Measurements from ENCODE around the gene FADS6.
A peak's percentile ranks its signal among the peaks of the same experiment; 100 is the strongest.

Gene FADS6

DNA sequence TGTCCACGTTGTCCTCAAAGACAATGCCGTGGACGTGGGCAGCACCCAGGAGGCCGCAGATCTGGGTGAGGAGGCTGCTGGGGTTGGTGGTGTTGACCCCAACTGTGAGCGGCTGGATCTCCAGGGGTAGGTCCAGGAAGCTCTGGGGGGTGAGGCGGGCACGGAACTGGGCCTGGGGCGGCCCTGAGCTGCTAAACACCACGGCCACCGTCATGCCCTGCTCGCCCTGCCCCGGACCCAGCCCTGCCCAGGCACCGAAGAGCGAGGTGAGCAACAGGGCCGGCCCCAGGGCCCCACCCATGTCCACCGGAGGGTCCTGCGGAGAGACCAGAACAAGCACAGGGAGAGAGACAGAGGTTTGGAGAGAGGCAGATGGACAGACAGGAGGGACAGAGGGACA is 38.6 kb downstream of the FADS6 start:
- DNase-seq (ENCODE audit: low read depth), result no peak

- no peak for DNase-seq (ENCODE audit: low read depth)
Measured at GRCh38 chr17:74853669-74854068, 39.8 kb downstream of the FADS6 start.

DNA sequence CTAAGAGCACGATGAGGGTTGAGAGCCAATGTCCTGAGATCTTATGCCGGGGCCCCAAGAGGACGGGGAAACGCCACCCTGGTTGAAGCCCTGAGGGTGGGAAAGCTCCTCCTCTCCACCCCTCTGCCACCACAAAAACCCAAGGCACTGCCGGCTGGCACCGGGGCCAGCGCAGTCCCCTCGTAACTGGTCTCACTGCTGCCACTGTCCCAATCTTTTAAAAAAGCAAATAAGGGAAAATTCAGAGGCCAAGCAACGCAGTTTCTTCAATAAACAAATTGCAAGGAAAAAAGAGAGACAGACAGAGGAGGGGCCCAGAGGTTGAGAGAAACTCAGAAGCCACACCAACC is 40.4 kb downstream of the FADS6 start:
- DNase-seq (ENCODE audit: low read depth), result no peak

DNA sequence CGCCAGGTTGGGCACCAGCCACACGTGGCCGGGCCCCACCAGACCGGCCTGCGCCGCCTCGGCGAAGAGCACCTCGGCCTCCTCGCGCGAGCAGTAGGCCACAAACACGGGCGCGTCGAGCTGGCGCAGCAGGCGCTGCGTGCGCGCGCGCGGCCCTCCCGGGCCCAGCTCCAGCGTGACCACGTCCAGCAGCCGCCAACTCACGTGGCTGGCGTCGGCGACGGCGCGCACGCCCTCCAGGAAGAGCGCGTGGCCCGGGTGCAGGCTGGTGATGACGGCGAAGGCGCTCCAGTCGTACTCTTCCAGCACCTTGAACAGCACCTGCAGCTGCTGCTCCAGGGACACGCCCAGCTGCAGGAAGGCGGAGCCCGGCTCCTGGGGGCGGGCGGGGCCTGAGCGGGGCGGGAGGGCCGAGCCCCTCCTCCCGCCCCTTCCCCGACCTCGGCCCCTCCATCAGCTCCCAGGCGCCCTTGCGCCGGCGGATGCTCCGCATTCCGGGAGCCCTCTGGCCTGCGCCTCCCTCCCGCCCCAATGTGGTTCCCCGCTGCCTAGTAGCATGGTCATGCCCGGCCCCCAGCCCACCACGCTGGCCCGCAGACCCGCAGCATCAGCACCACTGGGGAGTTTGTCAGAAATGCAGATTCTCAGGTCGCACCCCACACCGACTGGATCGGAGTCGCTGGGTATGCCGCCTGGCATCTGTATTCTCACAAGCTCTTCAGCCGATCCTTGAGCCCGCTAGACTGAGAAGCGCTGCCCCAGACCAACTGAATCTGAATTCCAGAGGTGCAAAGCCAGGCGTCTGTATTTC is 41.0 kb downstream of the FADS6 start:
- DNase-seq (ENCODE audit: low read depth), result no peak

- no peak for DNase-seq (ENCODE audit: low read depth)
Measured at GRCh38 chr17:74851612-74852236, 41.7 kb downstream of the FADS6 start.

GRCh38 chr17:74850914-74851313 is 42.5 kb downstream of the FADS6 start:
- DNase-seq (ENCODE audit: low read depth), result no peak

DNA sequence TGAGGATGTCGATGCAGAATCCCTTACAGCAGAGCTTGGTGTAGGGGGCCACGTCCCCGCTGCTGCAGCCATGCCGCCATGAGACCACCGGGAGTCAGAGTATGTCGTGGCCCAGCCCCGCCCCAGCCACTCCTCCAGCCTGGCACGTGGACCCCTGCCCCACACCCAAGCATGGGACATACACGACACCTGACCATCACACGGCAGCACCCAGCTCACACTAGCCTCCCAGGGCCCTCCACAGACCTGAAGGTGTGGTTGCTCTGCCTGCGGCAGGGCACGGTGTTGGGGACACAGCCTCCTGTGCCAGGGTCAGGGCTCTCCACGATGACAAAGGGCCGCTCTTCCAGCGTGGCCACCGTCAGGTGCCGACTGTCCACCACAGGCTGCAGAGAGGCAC is 43.1 kb downstream of the FADS6 start:
- no peak for DNase-seq (ENCODE audit: low read depth)

DNA sequence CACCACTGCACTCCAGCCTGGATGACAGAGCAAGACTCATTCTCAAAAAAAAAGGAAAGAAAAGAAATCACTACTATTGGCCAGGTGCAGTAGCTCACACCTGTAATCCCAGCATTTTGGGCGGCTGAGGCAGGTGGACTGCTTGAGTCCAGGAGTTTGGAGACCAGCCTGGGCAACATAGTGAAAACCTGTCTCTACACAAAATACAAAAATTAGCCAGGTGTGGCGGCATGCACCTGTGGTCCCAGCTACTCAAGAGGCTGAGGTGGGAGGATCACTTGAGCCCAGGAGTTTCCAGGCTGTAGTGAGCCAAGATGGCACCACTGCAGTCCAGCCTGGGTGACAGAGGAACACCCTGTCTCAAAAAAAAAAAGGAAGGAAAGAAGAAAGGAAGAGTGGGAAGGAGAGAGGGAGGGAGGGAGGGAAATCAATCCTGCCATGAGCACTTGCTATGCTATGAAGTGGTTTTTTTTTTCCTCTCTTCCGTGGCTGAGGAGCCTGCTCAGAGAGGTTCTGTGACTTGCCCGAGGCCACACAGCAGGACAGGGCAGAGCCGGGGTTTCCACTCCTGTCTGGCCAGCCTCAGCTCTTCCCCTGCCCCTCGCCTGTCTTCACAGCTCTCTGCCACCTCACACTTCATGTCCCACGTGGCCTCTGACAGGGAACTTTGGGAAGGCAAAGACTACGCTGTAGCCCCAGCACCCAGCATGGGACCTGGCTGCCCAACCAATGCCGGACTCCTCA is 44.6 kb downstream of the FADS6 start:
- no peak for DNase-seq (ENCODE audit: low read depth)

- DNase-seq (ENCODE audit: low read depth), result no peak
Measured at GRCh38 chr17:74846621-74847020, 46.8 kb downstream of the FADS6 start.

- DNase-seq (ENCODE audit: low read depth), result no peak
Measured at GRCh38 chr17:74843352-74843627, 50.1 kb downstream of the FADS6 start.

DNA sequence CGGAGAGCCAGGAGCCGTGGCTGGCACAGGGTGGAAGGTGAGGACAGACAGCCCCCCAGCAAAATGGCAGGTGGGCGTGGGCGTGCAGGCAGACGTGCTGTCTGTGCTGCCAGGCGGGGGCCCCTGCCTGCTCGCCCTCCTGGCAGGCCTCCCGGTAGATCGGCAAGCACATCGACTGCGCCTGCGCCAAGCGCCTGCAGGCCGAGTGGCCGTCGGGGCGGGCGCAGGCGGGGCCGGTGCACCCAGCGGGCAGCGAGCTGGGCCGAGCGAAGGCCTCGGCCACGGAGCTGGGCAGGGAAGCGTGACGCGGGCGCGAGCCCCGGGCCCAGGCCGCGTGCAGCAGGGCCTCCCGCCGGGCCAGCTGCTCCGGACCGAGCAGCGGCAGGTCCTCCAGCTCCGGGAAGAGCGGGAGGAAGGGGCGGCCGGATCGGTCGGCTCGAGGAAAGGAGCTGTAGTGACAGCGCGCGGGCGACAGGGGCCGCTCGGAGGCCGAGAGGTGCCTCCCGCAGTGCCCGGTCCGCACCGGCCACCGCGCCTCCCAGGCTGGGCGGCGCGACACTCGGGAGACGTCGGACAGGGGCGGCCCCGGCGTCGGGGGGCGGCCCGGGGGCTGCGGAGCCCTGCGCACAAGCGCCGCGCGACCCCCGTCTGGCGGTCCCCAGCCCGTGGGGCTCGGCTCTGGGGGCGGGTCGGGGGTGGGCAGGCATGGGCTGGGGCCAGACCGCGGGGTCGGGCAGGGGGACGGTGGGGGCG is 50.7 kb downstream of the FADS6 start:
- peak; percentile 49 for DNase-seq (ENCODE audit: low read depth)

- DNase-seq (ENCODE audit: low read depth), result no peak
Measured at GRCh38 chr17:74842146-74842598, 51.3 kb downstream of the FADS6 start.

- DNase-seq (ENCODE audit: low read depth), result peak; percentile 23
Measured at GRCh38 chr17:74840989-74841666, 52.3 kb downstream of the FADS6 start.

GRCh38 chr17:74839990-74840852 is 53.2 kb downstream of the FADS6 start:
- DNase-seq (ENCODE audit: low read depth), result no peak

GRCh38 chr17:74838274-74838673 is 55.2 kb downstream of the FADS6 start:
- DNase-seq (ENCODE audit: low read depth), result peak; percentile 39

- no peak for DNase-seq (ENCODE audit: low read depth)
Measured at GRCh38 chr17:74836691-74837467, 56.6 kb downstream of the FADS6 start.

DNA sequence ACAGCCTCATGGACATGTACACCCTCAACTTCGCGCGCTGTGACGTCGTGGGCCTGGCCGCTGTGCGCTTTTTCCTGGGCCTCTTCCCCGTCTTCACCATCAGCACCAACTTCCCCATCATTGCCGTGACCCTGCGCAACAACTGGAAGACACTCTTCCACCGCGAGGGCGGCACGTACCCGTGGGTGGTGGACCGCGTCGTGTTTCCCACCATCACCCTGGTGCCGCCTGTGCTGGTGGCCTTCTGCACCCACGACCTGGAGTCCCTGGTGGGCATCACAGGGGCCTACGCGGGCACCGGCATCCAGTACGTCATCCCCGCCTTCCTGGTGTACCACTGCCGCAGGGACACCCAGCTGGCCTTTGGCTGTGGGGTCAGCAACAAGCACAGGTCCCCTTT is 57.2 kb downstream of the FADS6 start:
- no peak for DNase-seq (ENCODE audit: low read depth)

DNA sequence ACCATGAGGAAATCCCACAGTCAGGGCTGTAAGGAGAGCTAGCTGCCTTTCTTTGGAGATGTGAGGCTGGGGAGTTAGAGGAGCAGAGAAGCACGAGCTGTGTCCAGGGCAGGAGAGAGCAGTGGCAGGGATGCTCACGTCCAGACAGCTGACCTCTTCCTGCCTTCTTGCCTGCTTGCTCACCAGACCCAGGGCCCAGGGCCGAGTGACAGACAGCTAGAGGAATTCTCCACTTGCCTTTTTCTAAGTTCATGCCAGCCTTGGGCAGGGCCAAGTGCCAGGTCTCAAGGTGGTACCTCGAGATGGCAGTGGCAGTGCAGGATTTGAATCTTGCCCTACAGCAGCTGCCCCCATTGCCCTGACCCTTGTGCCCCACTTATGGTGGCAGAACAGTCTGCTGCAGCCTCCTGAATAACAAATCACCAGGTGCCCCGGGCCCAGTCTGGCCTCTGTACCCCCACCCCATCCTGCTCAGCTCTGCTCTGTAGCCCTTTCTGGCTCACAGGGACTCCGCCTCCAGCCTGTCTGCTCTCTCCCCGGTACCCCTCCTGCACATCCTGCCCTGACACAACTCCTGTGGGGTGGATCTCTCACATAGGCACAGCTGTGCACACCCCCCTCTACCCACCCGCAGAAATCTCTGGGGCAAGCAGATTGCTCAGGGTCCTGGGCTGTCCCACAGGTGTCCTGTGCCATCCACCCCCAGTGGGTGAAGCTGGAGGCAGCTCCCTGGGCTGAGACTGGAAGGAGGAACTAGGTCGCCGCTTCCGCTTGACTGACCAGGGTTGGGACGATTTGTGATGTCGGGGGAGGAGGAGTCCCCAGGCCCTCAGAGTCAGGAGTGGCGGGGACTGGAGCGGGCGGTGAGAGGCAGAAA is 59.7 kb downstream of the FADS6 start:
- DNase-seq (ENCODE audit: low read depth), result no peak

- no peak for DNase-seq (ENCODE audit: low read depth)
Measured at GRCh38 chr17:74832421-74832820, 61.0 kb downstream of the FADS6 start.
